A549 (cell line): ENCODE data around the gene ADAMTSL4.

Experiments
- CBX2 ChIP-seq: fragments of 200-600 bp; sonication (generic); IDR thresholded peaks from 2 replicates; pipeline ENCODE4 v1.6.1; 2016; ENCODE audit warnings: low read depth, mild to moderate bottlenecking, borderline replicate concordance
- EHMT2 ChIP-seq: fragments of 200-600 bp; sonication (generic); IDR thresholded peaks from 2 replicates; pipeline ENCODE4 v1.6.1; 2016; ENCODE audit warnings: antibody characterized with exemption, low read depth, mild to moderate bottlenecking, moderate library complexity
- EP300 ChIP-seq, 2 experiments: fragments of >200 bp; sonication (Bioruptor Twin); formaldehyde crosslinking; IDR thresholded peaks; 2 replicates in 1 of 2; 3 replicates in 1 of 2; pipeline ENCODE4 v1.6.1; 2016 to 2017
- MYC ChIP-seq: IDR thresholded peaks from 2 replicates; pipeline ENCODE4 v1.6.1; 2012; ENCODE audit warnings: mild to moderate bottlenecking, inconsistent platforms, low read length, improper control_type of control experiment, borderline replicate concordance
- NPAS2 ChIP-seq: fragments of 250-450 bp; sonication (Bioruptor Pico); IDR thresholded peaks from 2 replicates; pipeline ENCODE4 v1.8.0; 2022; ENCODE audit warnings: mild to moderate bottlenecking, moderate library complexity, borderline replicate concordance
- POLR2A ChIP-seq: IDR thresholded peaks from 2 replicates; pipeline ENCODE4 v1.6.1; 2012; ENCODE audit warnings: mild to moderate bottlenecking, low read length
- TF ChIP-seq, protein P1 (sequence below): fragments of >200 bp; sonication (Bioruptor Twin); formaldehyde crosslinking; IDR thresholded peaks from 3 replicates; pipeline ENCODE4 v1.5.1; 2016
- TF ChIP-seq, protein P2 (sequence below): fragments of 200-600 bp; sonication (generic); IDR thresholded peaks from 2 replicates; pipeline ENCODE4 v1.6.1; 2016; ENCODE audit warnings: antibody characterized with exemption, mild to moderate bottlenecking, moderate library complexity

DNA sequence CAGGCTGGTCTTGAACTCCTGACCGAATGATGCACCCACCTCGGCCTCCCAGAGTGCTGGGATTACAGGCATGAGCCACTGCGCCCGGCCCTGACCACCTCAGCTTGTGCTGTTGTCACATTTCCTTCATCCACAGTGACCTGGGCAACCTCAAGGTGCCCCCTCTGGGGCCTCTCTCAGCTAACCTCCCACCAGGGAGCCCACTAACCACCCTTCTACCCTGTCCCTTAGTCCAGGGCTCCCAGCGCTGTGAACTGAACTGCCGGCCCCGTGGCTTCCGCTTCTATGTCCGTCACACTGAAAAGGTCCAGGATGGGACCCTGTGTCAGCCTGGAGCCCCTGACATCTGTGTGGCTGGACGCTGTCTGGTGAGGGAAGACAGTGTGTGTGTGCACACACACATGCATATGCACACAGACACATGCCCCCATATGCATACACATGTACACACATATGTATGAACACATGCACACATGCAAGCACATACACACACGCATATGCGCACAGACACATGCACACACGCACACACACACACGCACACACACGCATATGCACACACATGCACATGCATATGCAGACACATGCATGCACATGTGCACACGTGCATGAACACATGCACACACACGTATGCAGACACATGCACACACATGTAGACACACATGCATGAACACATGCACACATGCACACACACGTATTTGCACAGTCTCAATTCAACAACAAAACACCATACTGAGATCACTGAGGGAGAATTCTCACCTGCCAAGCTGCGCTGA is 6.2 kb downstream of the ADAMTSL4 start:
- TF ChIP-seq, protein P1, sequence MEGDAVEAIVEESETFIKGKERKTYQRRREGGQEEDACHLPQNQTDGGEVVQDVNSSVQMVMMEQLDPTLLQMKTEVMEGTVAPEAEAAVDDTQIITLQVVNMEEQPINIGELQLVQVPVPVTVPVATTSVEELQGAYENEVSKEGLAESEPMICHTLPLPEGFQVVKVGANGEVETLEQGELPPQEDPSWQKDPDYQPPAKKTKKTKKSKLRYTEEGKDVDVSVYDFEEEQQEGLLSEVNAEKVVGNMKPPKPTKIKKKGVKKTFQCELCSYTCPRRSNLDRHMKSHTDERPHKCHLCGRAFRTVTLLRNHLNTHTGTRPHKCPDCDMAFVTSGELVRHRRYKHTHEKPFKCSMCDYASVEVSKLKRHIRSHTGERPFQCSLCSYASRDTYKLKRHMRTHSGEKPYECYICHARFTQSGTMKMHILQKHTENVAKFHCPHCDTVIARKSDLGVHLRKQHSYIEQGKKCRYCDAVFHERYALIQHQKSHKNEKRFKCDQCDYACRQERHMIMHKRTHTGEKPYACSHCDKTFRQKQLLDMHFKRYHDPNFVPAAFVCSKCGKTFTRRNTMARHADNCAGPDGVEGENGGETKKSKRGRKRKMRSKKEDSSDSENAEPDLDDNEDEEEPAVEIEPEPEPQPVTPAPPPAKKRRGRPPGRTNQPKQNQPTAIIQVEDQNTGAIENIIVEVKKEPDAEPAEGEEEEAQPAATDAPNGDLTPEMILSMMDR: no peak
- TF ChIP-seq EP300 (IDR thresholded peaks at IDR 0.05): no peak
- no peak for TF ChIP-seq NPAS2
- TF ChIP-seq CBX2: no peak
- no peak for TF ChIP-seq EHMT2
- no peak for TF ChIP-seq MYC
- TF ChIP-seq POLR2A: no peak
- TF ChIP-seq, protein P2, sequence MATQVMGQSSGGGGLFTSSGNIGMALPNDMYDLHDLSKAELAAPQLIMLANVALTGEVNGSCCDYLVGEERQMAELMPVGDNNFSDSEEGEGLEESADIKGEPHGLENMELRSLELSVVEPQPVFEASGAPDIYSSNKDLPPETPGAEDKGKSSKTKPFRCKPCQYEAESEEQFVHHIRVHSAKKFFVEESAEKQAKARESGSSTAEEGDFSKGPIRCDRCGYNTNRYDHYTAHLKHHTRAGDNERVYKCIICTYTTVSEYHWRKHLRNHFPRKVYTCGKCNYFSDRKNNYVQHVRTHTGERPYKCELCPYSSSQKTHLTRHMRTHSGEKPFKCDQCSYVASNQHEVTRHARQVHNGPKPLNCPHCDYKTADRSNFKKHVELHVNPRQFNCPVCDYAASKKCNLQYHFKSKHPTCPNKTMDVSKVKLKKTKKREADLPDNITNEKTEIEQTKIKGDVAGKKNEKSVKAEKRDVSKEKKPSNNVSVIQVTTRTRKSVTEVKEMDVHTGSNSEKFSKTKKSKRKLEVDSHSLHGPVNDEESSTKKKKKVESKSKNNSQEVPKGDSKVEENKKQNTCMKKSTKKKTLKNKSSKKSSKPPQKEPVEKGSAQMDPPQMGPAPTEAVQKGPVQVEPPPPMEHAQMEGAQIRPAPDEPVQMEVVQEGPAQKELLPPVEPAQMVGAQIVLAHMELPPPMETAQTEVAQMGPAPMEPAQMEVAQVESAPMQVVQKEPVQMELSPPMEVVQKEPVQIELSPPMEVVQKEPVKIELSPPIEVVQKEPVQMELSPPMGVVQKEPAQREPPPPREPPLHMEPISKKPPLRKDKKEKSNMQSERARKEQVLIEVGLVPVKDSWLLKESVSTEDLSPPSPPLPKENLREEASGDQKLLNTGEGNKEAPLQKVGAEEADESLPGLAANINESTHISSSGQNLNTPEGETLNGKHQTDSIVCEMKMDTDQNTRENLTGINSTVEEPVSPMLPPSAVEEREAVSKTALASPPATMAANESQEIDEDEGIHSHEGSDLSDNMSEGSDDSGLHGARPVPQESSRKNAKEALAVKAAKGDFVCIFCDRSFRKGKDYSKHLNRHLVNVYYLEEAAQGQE: no peak
